OCI-LY7 (cell line): ENCODE results near the gene HSBP1. TPM values are rescaled to one million over a fixed set of nuclear protein-coding genes. Genes with fewer than 3 reads are reported as not detected.

ENCODE experiments used
- BruUV-seq: library from RNA; stranded (reverse); fragments of 400-500 nt; replicated peaks from 2 replicates; lab custom pipeline; 2021; lab: Mats Ljungman, UMichigan
- CTCF ChIA-PET: fragments of 300-600 bp; sonication (Branson Sonifier 250); formaldehyde crosslinking; loops from one replicate; lab custom pipeline; 2022; ENCODE audit warnings: antibody characterized with exemption; ENCODE audit not compliant: unreplicated experiment; lab: Charles Lee
- POLR2A ChIA-PET: fragments of 300-600 bp; sonication (Branson Sonifier 250); formaldehyde crosslinking; loops from one replicate; lab custom pipeline; 2022; ENCODE audit warnings: antibody characterized with exemption; lab: Charles Lee
- DNase-seq: peaks from one replicate; pipeline ENCODE4 v3.0.0-alpha.2; 2015; ENCODE audit warnings: low spot score
- H2AFZ ChIP-seq: fragments of 200-600 bp; sonication (generic), shearing (Covaris generic); 2 replicates; pipeline ENCODE4 v1.6.1; 2014; ENCODE audit warnings: mild to moderate bottlenecking, antibody characterized with exemption, low read length, moderate library complexity
- H3K27ac ChIP-seq: fragments of 200-600 bp; sonication (generic); 2 replicates; pipeline ENCODE4 v1.5.1; 2014; ENCODE audit warnings: mixed run types, low read depth, mild to moderate bottlenecking, moderate library complexity, low read length, inconsistent platforms; ENCODE audit not compliant: poor library complexity, severe bottlenecking
- H3K36me3 ChIP-seq: fragments of 200-600 bp; sonication (generic); 2 replicates; pipeline ENCODE4 v1.6.1; 2014; ENCODE audit warnings: mild to moderate bottlenecking, antibody characterized with exemption, low read length, moderate library complexity, mixed read lengths; ENCODE audit not compliant: insufficient read depth
- H3K4me1 ChIP-seq: fragments of 200-600 bp; sonication (generic); 2 replicates; pipeline ENCODE4 v1.5.1; 2014; ENCODE audit warnings: mild to moderate bottlenecking, low read length; ENCODE audit not compliant: insufficient read depth, poor library complexity, severe bottlenecking
- H3K4me2 ChIP-seq: fragments of 200-600 bp; sonication (generic); 2 replicates; pipeline ENCODE4 v1.6.1; 2014; ENCODE audit warnings: mild to moderate bottlenecking, low read length
- H3K4me3 ChIP-seq: fragments of 200-600 bp; sonication (generic); 2 replicates; pipeline ENCODE4 v1.5.1; 2014; ENCODE audit warnings: mild to moderate bottlenecking, low read depth, low read length; ENCODE audit not compliant: poor library complexity, severe bottlenecking
- H3K79me2 ChIP-seq: fragments of 200-600 bp; sonication (generic); 2 replicates; pipeline ENCODE4 v1.6.1; 2016; ENCODE audit warnings: low read depth, mild to moderate bottlenecking, low read length, moderate library complexity, mixed read lengths; ENCODE audit not compliant: insufficient read depth
- H3K9me2 ChIP-seq: fragments of 200-600 bp; sonication (generic); 2 replicates; pipeline ENCODE4 v1.6.1; 2016; ENCODE audit warnings: mild to moderate bottlenecking, low read length, mixed read lengths; ENCODE audit not compliant: insufficient read depth
- H3K9me3 ChIP-seq: fragments of 200-600 bp; sonication (generic); 2 replicates; pipeline ENCODE4 v1.6.1; 2014; ENCODE audit warnings: mild to moderate bottlenecking, mixed run types, low read length, mixed read lengths
- H4K20me1 ChIP-seq: fragments of 200-600 bp; sonication (generic); 2 replicates; pipeline ENCODE4 v1.6.1; 2014; ENCODE audit warnings: mild to moderate bottlenecking, antibody characterized with exemption, low read length, moderate library complexity, mixed read lengths; ENCODE audit not compliant: insufficient read depth
- EZH2phosphoT487 ChIP-seq: fragments of 200-600 bp; sonication (generic); IDR thresholded peaks from 2 replicates; pipeline ENCODE4 v1.6.1; 2018; ENCODE audit warnings: low read depth, borderline replicate concordance, mild to moderate bottlenecking, mixed run types, antibody characterized with exemption, low read length, moderate library complexity, mixed read lengths
- intact Hi-C: fragments of 100-400 bp; cut with micrococcal nuclease; formaldehyde crosslinking; loops from one replicate; pipeline ENCODE4 v1.10.0; 2022; ENCODE audit not compliant: unreplicated experiment
- total RNA-seq, 2 experiments: library from RNA; depleted of rRNA in 1 of 2; stranded (reverse); fragments of >200 nt in 1 of 2; shearing (Covaris generic) in 1 of 2; gene quantifications; 2 replicates each; pipeline ENCODE4 v1.2.3, GENCODE V29; 2014 to 2022
- TF ChIP-seq, protein P1 (sequence below): fragments of 200-600 bp; sonication (generic); conservative IDR thresholded peaks from 2 replicates; pipeline ENCODE4 v1.5.1; 2014; ENCODE audit warnings: mild to moderate bottlenecking, antibody characterized with exemption, low read length, moderate library complexity, mixed read lengths

HSBP1 gene
- total RNA-seq, 2 experiments from 2014 or later, result 105 to 131 TPM

DNA sequence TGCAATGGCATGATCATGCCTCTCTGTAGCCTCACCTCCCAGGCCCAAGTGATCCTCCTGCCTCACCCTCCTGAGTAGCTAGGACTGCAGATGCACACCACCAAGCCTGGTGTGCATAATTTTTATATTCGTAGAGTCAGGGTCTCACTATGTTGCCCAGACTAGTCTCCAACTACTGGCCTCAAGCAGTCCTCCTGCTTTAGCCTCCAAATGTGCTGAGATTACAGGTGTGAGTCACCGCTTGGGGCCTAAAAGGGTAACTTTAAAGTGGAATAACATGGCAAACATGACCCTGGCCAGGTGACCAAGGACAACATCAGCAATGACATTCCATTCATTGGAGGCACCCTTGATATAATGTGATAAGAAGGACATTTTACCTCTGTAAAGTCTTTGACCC, 26.1 kb downstream of the HSBP1 start:
- no peaks in the 10 kb centered on the region for H3K9me2 ChIP-seq
- H4K20me1 ChIP-seq, result no peaks in the 10 kb centered on the region
- H3K4me3 ChIP-seq, result no peak overlapping the region
- H3K27ac ChIP-seq, result no peak overlapping the region
- CTCF ChIA-PET, result no interaction called here
- no TSS peak for BruUV-seq
- TF ChIP-seq, protein P1, sequence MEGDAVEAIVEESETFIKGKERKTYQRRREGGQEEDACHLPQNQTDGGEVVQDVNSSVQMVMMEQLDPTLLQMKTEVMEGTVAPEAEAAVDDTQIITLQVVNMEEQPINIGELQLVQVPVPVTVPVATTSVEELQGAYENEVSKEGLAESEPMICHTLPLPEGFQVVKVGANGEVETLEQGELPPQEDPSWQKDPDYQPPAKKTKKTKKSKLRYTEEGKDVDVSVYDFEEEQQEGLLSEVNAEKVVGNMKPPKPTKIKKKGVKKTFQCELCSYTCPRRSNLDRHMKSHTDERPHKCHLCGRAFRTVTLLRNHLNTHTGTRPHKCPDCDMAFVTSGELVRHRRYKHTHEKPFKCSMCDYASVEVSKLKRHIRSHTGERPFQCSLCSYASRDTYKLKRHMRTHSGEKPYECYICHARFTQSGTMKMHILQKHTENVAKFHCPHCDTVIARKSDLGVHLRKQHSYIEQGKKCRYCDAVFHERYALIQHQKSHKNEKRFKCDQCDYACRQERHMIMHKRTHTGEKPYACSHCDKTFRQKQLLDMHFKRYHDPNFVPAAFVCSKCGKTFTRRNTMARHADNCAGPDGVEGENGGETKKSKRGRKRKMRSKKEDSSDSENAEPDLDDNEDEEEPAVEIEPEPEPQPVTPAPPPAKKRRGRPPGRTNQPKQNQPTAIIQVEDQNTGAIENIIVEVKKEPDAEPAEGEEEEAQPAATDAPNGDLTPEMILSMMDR, result no peak
- TF ChIP-seq EZH2phosphoT487, result no peak
- no peak overlapping the region for H3K4me2 ChIP-seq
- H3K79me2 ChIP-seq, result no peaks in the 10 kb centered on the region
- no peaks in the 10 kb centered on the region for H3K36me3 ChIP-seq
- peaks cover 7% of the 10 kb centered on the region for H3K4me1 ChIP-seq
- intact Hi-C loops, result no loop called here
- POLR2A ChIA-PET, result no interaction called here
- H2AFZ ChIP-seq, result no peak overlapping the region
- no peaks in the 10 kb centered on the region for H3K9me3 ChIP-seq
- no peak for DNase-seq

DNA sequence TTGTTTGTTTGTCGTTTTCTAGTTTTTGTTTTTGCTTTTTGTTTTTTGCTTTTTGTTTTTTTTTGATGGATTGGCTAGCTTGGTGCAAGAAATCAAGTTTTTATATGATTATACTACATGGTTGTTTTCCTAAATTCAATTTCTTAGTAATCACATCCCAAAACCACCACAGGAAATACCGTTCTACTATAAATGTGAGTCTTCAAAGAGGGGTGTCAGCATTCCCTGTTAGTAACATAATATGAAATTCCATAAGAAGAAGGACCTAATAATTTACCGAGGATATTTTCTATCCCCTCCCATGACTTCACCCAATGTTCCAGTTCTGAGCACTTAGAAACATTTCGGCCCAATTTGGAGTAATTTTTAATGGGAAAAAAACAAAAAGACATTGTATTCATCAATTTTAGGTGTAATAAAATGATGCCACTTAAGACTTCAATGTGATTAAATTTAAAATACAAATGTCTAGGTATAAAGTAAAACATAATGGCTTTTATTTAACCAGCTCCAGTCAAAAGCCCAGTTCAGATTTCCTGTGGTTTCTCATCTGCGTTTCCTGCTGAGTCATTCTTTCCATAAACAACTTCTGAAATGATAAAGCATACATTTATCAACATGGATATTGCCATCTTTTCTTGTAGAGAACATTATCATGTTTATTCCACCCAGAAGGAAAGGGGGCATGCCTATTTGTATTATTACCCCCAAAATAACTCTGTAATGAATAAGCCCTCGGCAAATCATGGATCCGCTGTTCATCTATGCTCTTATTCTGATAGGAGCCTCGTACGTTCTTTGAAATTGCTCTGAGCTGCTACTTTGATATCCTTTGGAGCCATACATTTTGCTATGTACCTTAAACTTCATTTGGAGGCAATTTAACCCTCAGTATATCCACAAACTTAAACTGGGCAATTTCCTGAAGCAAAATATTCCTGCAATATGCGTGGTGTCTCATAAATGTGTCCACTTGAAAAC, 28.1 kb downstream of the HSBP1 start:
- BruUV-seq, result no TSS peak
- no peaks in the 10 kb centered on the region for H3K9me3 ChIP-seq
- H3K27ac ChIP-seq, result no peak overlapping the region
- no peaks in the 10 kb centered on the region for H3K79me2 ChIP-seq
- TF ChIP-seq EZH2phosphoT487, result no peak
- TF ChIP-seq, protein P1, result no peak
- H4K20me1 ChIP-seq, result no peaks in the 10 kb centered on the region
- intact Hi-C loops, result no loop called here
- H2AFZ ChIP-seq, result no peak overlapping the region
- no peak overlapping the region for H3K4me2 ChIP-seq
- H3K9me2 ChIP-seq, result no peaks in the 10 kb centered on the region
- H3K4me3 ChIP-seq, result no peak overlapping the region
- ChIA-PET CTCF (no interaction called here), POLR2A (interaction anchor here (1.5 kb wide), 1 partner anchor 52 kb away, joined by 3 read pairs; no protein-coding TSS in a partner anchor)
- no peaks in the 10 kb centered on the region for H3K36me3 ChIP-seq
- DNase-seq, result no peak
- peaks cover 7% of the 10 kb centered on the region for H3K4me1 ChIP-seq

DNA sequence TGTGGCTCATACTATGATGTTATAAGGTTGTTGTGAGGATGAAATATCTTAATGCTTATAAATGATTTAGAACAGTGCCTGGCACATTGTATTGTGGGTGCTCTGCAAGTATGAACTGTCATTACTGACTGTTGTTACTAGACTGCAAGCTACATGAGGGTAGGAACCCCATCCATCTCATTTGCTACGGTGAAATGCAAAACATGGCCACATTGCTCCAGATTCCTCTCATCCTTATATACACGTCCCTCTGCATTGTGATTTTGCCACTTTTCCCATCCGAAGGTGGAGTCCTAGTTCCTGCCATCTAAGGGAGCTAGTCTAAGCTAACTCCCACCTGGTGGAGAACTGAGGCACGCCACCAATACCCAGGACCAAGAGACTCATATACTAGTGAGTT, 29.8 kb downstream of the HSBP1 start:
- CTCF ChIA-PET, result no interaction called here
- POLR2A ChIA-PET, result no interaction called here
- no TSS peak for BruUV-seq

More for the DNA sequence above, 29.8 kb downstream of the HSBP1 start:
- H3K9me3 ChIP-seq, result no peaks in the 10 kb centered on the region
- no peak overlapping the region for H3K4me3 ChIP-seq
- DNase-seq, result no peak
- H2AFZ ChIP-seq, result no peak overlapping the region
- H3K79me2 ChIP-seq, result no peaks in the 10 kb centered on the region
- no peak overlapping the region for H3K4me2 ChIP-seq
- no peak overlapping the region for H3K27ac ChIP-seq
- intact Hi-C loops, result no loop called here
- peaks cover 17% of the 10 kb centered on the region for H3K4me1 ChIP-seq
- H4K20me1 ChIP-seq, result no peaks in the 10 kb centered on the region
- no peaks in the 10 kb centered on the region for H3K36me3 ChIP-seq
- H3K9me2 ChIP-seq, result no peaks in the 10 kb centered on the region
- TF ChIP-seq, protein P1, result no peak
- TF ChIP-seq EZH2phosphoT487, result no peak
